OCI-M2 (cell line): ENCODE data around the gene U2AF1L4.

Experiments
- DNase-seq: peaks from one replicate; lab custom pipeline; 2025; ENCODE audit not compliant: unreplicated experiment; lab: John Stamatoyannopoulos, UW

U2AF1L4 gene

DNA sequence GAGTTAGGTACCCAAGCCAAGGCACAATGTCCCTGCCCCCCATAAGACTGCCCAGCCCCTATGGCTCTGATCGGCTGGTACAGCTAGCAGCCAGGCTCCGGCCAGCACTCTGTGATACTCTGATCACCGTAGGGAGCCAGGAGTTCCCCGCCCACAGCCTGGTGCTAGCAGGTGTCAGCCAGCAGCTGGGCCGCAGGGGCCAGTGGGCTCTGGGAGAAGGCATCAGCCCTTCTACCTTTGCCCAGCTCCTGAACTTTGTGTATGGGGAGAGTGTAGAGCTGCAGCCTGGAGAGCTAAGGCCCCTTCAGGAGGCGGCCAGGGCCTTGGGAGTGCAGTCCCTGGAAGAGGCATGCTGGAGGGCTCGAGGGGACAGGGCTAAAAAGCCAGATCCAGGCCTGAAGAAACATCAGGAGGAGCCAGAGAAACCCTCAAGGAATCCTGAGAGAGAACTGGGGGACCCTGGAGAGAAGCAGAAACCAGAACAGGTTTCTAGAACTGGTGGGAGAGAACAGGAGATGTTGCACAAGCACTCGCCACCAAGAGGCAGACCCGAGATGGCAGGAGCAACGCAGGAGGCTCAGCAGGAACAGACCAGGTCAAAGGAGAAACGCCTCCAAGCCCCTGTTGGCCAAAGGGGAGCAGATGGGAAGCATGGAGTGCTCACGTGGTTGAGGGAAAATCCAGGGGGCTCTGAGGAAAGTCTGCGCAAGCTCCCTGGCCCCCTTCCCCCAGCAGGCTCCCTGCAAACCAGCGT, 30.4 kb downstream of the U2AF1L4 start:
- no peak for DNase-seq

- no peak for DNase-seq
Measured at GRCh38 chr19:35713904-35714495, 31.2 kb downstream of the U2AF1L4 start.

- no peak for DNase-seq
Measured at GRCh38 chr19:35713506-35713850, 31.7 kb downstream of the U2AF1L4 start.

- no peak for DNase-seq
Measured at GRCh38 chr19:35712567-35713505, 32.4 kb downstream of the U2AF1L4 start.

DNA sequence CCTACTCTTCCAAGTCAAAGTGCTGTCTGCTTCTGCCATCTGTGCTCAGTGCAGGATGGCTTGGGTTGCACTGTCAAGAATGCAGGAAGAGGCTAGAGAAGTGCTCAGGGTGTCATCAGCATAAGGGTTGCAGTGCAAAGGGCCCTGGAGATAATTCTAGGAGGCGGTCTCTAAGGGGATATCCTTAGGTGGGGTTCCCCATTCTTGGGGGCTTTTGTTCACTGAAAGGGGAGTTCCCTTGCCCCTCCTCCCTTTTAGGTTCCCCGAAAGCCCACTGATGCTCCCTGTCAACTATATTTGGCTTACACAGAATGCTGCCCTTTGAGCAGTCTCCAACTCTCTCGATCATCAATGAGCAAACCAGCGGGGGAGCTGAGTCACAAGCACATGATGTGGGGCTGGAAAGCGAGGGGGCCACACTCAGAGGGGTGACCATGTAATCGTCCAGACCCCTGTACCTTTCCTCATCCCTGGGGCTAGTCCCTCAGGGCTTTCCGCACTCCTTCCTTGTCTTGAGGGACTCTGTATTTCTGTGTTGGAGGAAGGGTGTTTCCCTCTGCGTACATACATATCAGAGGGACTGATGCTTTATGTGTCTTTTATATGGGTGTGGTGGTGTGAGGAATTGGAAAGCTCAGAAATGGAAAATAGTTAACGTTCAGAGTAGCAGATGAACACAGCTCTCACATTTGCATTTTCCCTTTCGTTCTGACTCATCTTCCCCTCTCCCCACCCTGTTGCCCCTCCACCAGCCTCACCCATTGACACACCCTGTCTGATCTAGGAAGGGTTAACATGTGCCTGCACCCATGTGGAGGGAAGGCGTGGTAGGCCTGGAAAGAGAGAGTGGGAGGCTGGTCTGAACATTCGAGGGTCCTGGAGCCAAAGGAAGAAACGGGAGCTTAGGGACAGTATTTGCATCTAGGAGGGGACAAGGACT, 34.2 kb downstream of the U2AF1L4 start:
- no peak for DNase-seq

- DNase-seq, result no peak
Measured at GRCh38 chr19:35708391-35708790, 36.8 kb downstream of the U2AF1L4 start.

DNA sequence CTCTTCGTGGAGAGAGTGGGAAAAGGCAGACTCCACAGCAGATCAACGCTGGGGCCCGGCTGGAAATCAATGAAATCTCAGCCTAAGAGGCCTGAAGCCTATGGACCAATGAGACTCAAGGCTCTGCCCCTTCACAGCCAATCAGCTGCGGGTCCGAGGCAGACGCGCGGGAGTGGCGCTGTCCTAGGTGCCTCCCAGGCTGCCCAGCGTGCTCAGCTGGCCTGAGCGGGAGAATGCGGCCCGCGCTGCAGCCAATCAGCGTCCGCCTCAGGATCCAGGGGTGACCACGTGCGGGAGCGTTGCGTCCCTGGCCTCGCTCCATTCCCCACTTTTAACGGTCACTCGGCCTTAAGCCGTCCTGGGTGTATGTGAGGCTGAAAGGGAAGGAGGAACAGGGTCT, 41.0 kb downstream of the U2AF1L4 start, which contains the start of gene ZBTB32:
Gene ZBTB32 (plus strand): TSS at position 341 of the 400 bp plus-strand sequence. CDS start 10,069 bp downstream, outside the sequence.
- DNase-seq, result no peak

GRCh38 chr19:35703343-35703742, 41.9 kb downstream of the U2AF1L4 start:
- DNase-seq, result no peak

GRCh38 chr19:35702223-35703012, 42.8 kb downstream of the U2AF1L4 start:
- peak; percentile 100 for DNase-seq

- no peak for DNase-seq
Measured at GRCh38 chr19:35696835-35697234, 48.4 kb downstream of the U2AF1L4 start.

DNA sequence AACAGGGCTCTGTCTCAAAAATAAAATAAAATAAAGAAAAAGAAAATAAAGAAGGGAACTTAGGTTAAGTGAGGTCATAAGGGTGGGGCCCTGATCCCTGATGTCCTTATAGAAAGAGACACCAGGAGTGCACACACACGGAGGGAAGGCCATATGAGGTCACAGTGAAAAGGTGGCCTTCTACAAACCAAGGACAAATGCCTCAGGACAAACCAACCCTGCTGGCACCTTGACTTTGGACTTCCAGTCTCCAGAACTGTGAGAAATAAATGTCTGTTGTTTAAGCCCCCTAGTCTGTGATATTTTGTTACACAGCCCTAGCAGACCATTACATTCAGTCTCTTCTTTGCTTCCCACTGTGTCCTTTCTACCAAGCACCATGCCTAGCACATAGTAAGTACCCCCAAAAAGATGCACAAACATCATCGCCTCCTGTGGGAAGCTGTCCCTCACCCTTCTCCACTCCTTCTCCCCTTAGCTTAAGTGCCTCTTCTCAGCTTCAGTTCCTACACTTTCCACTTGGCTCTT, 49.3 kb downstream of the U2AF1L4 start:
- no peak for DNase-seq

- peak; percentile 98 for DNase-seq
Measured at GRCh38 chr19:35693835-35694599, 51.2 kb downstream of the U2AF1L4 start.

- no peak for DNase-seq
Measured at GRCh38 chr19:35693422-35693821, 51.8 kb downstream of the U2AF1L4 start.
